Ishikawa (cell line): ENCODE results near the gene MAGI2.

Source experiments
- CEBPB ChIP-seq: IDR thresholded peaks from 2 replicates; pipeline ENCODE4 v1.6.1; 2012
- CREB1 ChIP-seq: IDR thresholded peaks from 2 replicates; pipeline ENCODE4 v1.6.1; 2012; ENCODE audit warnings: low read depth
- EGR1 ChIP-seq: IDR thresholded peaks from 2 replicates; pipeline ENCODE4 v1.6.1; 2012
- EP300 ChIP-seq: IDR thresholded peaks from 2 replicates; pipeline ENCODE4 v1.6.1; 2012; ENCODE audit warnings: borderline replicate concordance
- FOXM1 ChIP-seq: IDR thresholded peaks from 2 replicates; pipeline ENCODE4 v1.6.1; 2012; ENCODE audit warnings: low read depth, borderline replicate concordance
- MAX ChIP-seq: IDR thresholded peaks from 2 replicates; pipeline ENCODE4 v1.6.1; 2012
- NFIC ChIP-seq: IDR thresholded peaks from 2 replicates; pipeline ENCODE4 v1.6.1; 2012
- RAD21 ChIP-seq: IDR thresholded peaks from 2 replicates; pipeline ENCODE4 v1.6.1; 2012; ENCODE audit warnings: low read depth
- REST ChIP-seq: IDR thresholded peaks from 2 replicates; pipeline ENCODE4 v1.6.1; 2012; ENCODE audit warnings: low read depth, mild to moderate bottlenecking
- TAF1 ChIP-seq: IDR thresholded peaks from 2 replicates; pipeline ENCODE4 v1.6.1; 2012; ENCODE audit warnings: low read depth, mild to moderate bottlenecking
- TCF12 ChIP-seq: IDR thresholded peaks from 2 replicates; pipeline ENCODE4 v1.6.1; 2012; ENCODE audit warnings: low read depth
- TEAD4 ChIP-seq: IDR thresholded peaks from 2 replicates; pipeline ENCODE4 v1.6.1; 2012
- USF1 ChIP-seq: IDR thresholded peaks from 2 replicates; pipeline ENCODE4 v1.6.1; 2012
- YY1 ChIP-seq: IDR thresholded peaks from 2 replicates; pipeline ENCODE4 v1.6.1; 2012; ENCODE audit warnings: low read depth
- ZBTB7A ChIP-seq: IDR thresholded peaks from 2 replicates; pipeline ENCODE4 v1.6.1; 2012; ENCODE audit warnings: low read depth

The MAGI2 gene

GRCh38 chr7:78427209-78427608 lies 1026.3 kb downstream of the MAGI2 start:
- TF ChIP-seq FOXM1 = no peak

DNA sequence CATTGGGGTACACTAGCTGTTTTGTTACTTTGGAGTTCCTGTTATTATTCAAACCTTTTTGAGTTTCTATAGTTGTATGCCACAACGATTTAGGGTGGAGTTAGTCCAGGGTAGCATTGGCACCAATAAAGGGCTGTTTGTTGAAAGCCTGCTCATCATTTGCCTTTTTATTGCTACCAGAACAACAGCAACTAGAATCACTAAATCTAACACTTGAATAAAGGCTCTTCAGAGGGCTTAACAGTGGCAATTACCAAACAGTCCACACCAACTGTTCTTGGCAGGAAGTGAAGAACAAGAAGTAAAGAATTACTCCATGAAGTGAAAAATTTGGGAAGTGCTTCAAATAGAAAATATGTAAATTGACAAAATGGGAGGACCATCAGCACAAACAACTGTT lies 1033.5 kb downstream of the MAGI2 start:
- TF ChIP-seq YY1 = no peak
- TF ChIP-seq EP300 = no peak
- TF ChIP-seq ZBTB7A = no peak
- no peak for TF ChIP-seq FOXM1
- TF ChIP-seq TEAD4 = no peak
- no peak for TF ChIP-seq RAD21
- TF ChIP-seq CEBPB = no peak
- TF ChIP-seq MAX = no peak
- TF ChIP-seq NFIC = no peak
- TF ChIP-seq CREB1 = no peak
- TF ChIP-seq REST = no peak
- no peak for TF ChIP-seq TAF1
- no peak for TF ChIP-seq USF1
- TF ChIP-seq EGR1 = no peak
- TF ChIP-seq TCF12 = no peak

- TF ChIP-seq CREB1 (no peak), CEBPB (no peak), EP300 (no peak), FOXM1 (no peak), EGR1 (no peak), USF1 (no peak), MAX (no peak), ZBTB7A (no peak), TAF1 (no peak), NFIC (no peak), YY1 (no peak), TEAD4 (no peak), RAD21 (no peak), REST (no peak), TCF12 (no peak)
Observed at GRCh38 chr7:78417180-78417853, 1036.2 kb downstream of the MAGI2 start.

DNA sequence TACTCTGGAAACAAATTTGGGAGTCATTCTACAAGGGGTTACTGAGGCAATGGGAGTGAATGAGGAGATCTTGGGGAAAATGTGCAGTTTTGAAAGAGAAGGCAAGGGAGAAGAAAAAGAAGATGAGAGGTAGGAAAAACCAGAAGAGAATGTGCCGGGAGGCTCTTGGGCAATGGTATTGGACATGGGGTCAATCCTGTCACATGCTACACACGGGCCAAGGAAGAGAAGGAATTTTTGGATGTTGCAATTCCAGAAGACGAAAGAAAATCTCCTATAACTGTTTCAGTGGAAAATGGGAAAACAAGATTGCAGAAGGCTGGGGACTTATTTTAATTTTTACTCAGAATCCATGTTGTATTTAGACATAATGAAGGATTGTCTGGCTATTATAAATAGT lies 1039.9 kb downstream of the MAGI2 start:
- no peak for TF ChIP-seq EP300
- TF ChIP-seq TAF1 = no peak
- TF ChIP-seq EGR1 = no peak
- no peak for TF ChIP-seq CEBPB
- no peak for TF ChIP-seq REST
- no peak for TF ChIP-seq ZBTB7A
- TF ChIP-seq YY1 = no peak
- TF ChIP-seq RAD21 = no peak
- TF ChIP-seq USF1 = no peak
- no peak for TF ChIP-seq CREB1
